Kidney epithelial cell (primary cell): ENCODE data around the gene UQCRC1. TPM values are rescaled to one million over a fixed set of nuclear protein-coding genes. Genes with fewer than 3 reads are reported as not detected.

ENCODE experiments used
- DNase-seq: peaks from one replicate; pipeline ENCODE4 v3.0.0-alpha.2; 2010; ENCODE audit warnings: low read depth
- H3K27me3 ChIP-seq: 2 replicates; pipeline ENCODE4 v1.6.0; 2011; ENCODE audit warnings: low read length; ENCODE audit not compliant: control insufficient read depth, insufficient read depth
- H3K36me3 ChIP-seq: 2 replicates; pipeline ENCODE4 v1.5.1; 2011; ENCODE audit warnings: low read length; ENCODE audit not compliant: control insufficient read depth, insufficient read depth
- H3K4me3 ChIP-seq: 2 replicates; pipeline ENCODE4 v1.5.1; 2011; ENCODE audit warnings: low read depth, mild to moderate bottlenecking, control low read depth, low read length
- total RNA-seq: library from RNA; depleted of rRNA; stranded (reverse); fragments of >200 nt; gene quantifications from 2 replicates; pipeline ENCODE4 v1.2.3, GENCODE V29; 2015
- TF ChIP-seq, protein P1 (sequence below): IDR thresholded peaks from 2 replicates; pipeline ENCODE4 v1.5.1; 2011; ENCODE audit warnings: mild to moderate bottlenecking, moderate library complexity, low read length, control low read depth, inconsistent platforms; ENCODE audit not compliant: insufficient read depth, poor library complexity, severe bottlenecking

The UQCRC1 gene
- total RNA-seq, 1 donor from 2014 or later, result 435 TPM

DNA sequence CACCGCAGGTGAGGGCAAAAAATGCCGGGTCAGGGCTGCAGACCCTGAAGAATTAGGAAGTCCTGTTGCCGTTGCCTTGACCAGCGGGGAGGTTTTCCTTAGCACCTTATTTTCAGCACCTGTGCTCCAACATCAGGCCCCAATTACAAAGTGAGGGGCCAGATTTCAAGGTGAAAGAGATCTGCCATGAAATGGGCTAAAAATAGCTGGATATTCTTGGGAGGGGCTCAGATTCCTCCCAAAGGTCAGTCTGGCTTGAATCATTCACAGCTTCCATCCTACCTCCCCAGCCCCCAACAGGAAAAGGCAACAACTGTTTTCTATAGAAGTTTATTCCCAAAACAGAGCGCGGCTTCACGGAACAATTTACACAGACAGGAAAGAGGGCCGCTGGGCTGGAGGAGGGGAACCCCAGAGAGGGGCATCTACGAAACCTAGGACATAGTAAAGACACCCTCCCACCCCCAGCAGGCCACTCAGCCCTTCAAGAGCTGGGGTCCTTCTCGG, 26.8 kb upstream of the UQCRC1 start:
- H3K4me3 ChIP-seq, result peak overlapping the region; percentile 52
- TF ChIP-seq, protein P1, sequence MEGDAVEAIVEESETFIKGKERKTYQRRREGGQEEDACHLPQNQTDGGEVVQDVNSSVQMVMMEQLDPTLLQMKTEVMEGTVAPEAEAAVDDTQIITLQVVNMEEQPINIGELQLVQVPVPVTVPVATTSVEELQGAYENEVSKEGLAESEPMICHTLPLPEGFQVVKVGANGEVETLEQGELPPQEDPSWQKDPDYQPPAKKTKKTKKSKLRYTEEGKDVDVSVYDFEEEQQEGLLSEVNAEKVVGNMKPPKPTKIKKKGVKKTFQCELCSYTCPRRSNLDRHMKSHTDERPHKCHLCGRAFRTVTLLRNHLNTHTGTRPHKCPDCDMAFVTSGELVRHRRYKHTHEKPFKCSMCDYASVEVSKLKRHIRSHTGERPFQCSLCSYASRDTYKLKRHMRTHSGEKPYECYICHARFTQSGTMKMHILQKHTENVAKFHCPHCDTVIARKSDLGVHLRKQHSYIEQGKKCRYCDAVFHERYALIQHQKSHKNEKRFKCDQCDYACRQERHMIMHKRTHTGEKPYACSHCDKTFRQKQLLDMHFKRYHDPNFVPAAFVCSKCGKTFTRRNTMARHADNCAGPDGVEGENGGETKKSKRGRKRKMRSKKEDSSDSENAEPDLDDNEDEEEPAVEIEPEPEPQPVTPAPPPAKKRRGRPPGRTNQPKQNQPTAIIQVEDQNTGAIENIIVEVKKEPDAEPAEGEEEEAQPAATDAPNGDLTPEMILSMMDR, result no peak
- no peak for DNase-seq
- H3K27me3 ChIP-seq, result no peaks in the 10 kb centered on the region
- no peaks in the 10 kb centered on the region for H3K36me3 ChIP-seq

DNA sequence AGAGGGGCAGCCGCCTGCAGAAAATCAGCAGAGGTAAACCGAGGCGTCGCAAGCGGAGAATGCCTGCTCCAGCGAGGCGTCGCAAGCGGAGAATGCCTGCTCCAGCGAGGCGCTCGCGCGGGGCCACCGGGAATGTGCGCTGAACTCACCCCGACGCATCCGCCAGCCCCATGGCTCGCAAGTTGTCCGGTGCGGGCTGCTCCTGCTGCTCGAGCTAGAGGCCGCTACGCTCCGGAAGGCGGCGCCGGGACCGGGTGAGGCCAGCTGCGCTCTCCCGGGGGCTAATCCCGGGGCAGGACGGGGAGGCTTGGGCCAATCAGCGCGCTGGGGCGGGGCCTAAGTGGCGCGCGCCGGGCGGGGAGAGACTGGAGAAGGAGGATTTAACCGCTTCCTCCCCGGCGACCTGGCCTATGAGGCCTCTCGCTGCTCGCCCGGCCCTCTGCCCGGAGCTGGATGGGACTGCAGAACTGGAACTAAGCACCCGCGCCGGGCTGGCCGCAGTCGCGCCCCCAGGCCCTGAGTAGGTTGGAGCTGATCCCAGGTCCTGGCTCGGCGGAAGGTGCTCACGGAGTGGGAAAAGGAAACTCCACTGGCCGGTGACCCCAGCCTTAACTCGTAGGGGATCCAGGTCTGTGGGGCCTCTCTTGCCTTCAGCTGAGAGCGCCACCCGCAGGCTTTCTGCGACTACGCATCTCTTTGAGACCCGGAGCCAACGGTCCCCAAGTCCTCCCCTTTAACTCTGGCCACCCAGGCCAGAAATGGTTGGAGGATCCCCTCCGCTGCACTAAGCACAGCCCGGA, 26.0 kb upstream of the UQCRC1 start, which contains the start of gene SLC26A6:
SLC26A6 (minus strand) TSS at position 240 of the 800 bp plus-strand sequence; CDS start at position 172, 68 bp downstream.
- TF ChIP-seq, protein P1, result peak; percentile 79
- Histone ChIP-seq H3K36me3 (peaks cover 1% of the 10 kb centered on the region), H3K27me3 (no peaks in the 10 kb centered on the region), H3K4me3 (peak within 1 kb of the TSS; percentile 80)
- peak; percentile 81 for DNase-seq

DNA sequence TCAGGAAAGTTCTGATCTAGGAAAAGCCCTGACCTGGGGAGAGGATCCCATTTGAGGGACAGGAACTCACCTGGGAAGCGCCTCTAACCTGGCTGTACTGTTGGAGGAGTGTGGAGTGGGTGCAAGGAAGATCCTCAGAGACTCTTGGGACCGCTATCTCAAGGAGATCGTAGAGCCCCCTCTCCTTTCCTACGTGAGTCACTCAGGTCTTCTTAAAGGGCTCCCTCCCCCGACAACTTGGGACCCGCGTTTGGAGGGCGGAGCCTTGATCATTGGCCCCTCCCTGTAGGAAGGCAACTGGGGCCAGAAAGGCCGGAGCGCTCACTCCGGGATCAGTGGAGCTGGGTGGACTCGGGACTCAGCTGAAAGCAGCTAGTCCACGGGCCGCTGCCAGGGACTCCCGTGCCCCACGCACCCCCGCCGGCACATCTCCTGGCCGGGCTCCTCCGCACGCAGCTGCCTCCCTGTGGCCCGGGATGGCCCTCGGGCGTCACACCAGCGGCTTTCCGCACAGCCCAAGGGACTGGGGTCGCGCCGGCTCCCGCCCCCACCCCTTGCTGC, 25.3 kb upstream of the UQCRC1 start:
- TF ChIP-seq, protein P1, result no peak
- no peaks in the 10 kb centered on the region for H3K27me3 ChIP-seq

DNA sequence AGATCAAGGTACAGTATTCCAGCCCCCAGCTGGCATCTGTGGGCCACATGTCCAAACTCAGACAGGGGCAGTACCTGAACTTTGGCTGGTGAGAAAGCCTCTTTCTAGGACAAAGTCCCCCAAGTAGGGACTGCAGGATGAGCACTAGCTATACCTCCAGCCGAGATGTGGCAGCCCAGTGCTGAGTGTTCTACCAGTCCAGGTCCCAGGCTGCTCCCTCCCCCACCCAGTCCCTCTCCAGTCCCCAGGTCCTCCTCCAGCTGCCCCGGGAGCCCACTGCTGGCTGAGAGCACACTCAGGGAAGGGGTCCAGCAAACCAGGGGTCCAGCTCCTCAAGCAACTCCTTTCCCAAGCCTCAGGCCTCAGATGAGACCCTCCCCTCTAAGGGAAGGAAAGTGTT, 24.3 kb upstream of the UQCRC1 start:
- TF ChIP-seq, protein P1, result no peak
- Histone ChIP-seq H3K27me3 (no peaks in the 10 kb centered on the region), H3K4me3 (no peak overlapping the region), H3K36me3 (peaks cover 4% of the 10 kb centered on the region)
- DNase-seq, result no peak

More for the DNA sequence above, 25.3 kb upstream of the UQCRC1 start:
- H3K4me3 ChIP-seq, result peak overlapping the region; percentile 80
- no peak for DNase-seq
- H3K36me3 ChIP-seq, result peaks cover 4% of the 10 kb centered on the region

DNA sequence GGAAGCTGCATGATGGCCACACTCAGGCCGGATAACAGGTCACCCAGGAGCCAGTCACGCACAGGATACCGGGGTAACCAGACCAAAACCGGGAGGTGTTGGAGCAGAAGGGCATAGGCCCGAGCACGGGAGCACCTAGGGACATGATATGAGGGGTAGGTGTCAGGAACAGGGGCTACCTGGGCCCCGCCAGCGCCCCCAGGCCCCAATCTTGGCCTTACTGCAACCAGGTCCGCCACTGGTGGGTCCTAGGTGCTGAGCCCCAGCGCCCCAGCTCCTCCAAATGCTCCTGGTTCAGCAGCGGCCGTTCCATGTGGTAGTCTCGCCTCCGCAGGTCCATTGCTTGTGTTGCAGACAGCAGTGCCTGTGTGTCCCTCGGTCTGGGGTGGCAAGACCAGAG, 23.8 kb upstream of the UQCRC1 start:
- DNase-seq, result no peak
- TF ChIP-seq, protein P1, result no peak
- Histone ChIP-seq H3K4me3 (no peak overlapping the region), H3K27me3 (no peaks in the 10 kb centered on the region), H3K36me3 (peaks cover 4% of the 10 kb centered on the region)
